ENCODE results near the gene GAREM1.

GRCh38 chr18:32337821-32338220, 132.9 kb downstream of the GAREM1 start:
- no peak for TF ChIP-seq CTCF (conservative IDR thresholded peaks at IDR 0.05 in 1 of 2, IDR thresholded peaks at IDR 0.05 in 1 of 2; ENCODE audit: low read depth in 1 of 2, low read length in 2 of 2)
- TF ChIP-seq EZH2 (IDR thresholded peaks at IDR 0.05; ENCODE audit: low read length, missing control alignments), result no peak
